Thymus (tissue), 11 donors: ENCODE data around the gene ERGIC1. TPM values are rescaled to one million over a fixed set of nuclear protein-coding genes. Genes with fewer than 3 reads are reported as not detected.

Experiments
- DNase-seq, 9 donors: peaks; one replicate each; pipeline ENCODE4 v3.0.0-alpha.2; 2013; ENCODE audit warnings: low spot score in 9 of 9, low read depth in 6 of 9, missing footprints in 1 of 9
- H3K27ac ChIP-seq, 2 donors: one replicate each; pipeline ENCODE4 v1.5.1; 2013; ENCODE audit warnings: control low read depth in 1 of 2, low read depth in 1 of 2, low read length in 1 of 2, mild to moderate bottlenecking in 1 of 2, moderate library complexity in 1 of 2
- H3K27me3 ChIP-seq, 2 donors: one replicate each; pipeline ENCODE4 v1.5.1; 2013; ENCODE audit warnings: low read length in 1 of 2; ENCODE audit not compliant: control insufficient read depth in 2 of 2, insufficient read depth in 1 of 2
- H3K36me3 ChIP-seq, 2 donors: one replicate each; pipeline ENCODE4 v1.5.1; 2013; ENCODE audit warnings: low read length in 1 of 2, mild to moderate bottlenecking in 1 of 2, moderate library complexity in 1 of 2; ENCODE audit not compliant: control insufficient read depth in 2 of 2, insufficient read depth in 2 of 2
- H3K4me1 ChIP-seq, 2 donors: one replicate each; pipeline ENCODE4 v1.5.1; 2013; ENCODE audit warnings: low read length in 2 of 2; ENCODE audit not compliant: control insufficient read depth in 2 of 2, insufficient read depth in 2 of 2
- H3K4me3 ChIP-seq, 2 donors: one replicate each; pipeline ENCODE4 v1.5.1; 2013; ENCODE audit warnings: low read length in 2 of 2, control low read depth in 1 of 2, mild to moderate bottlenecking in 1 of 2
- H3K9me3 ChIP-seq, 2 donors: one replicate each; pipeline ENCODE4 v1.5.1; 2013; ENCODE audit warnings: low read length in 1 of 2, mild to moderate bottlenecking in 1 of 2; ENCODE audit not compliant: control insufficient read depth in 2 of 2, insufficient read depth in 1 of 2
- WGBS: extraction: QIAGEN DNeasy Blood & Tissue Kit; methylation state at CpG from one replicate; pipeline ENCODE4 v1.1.7; 2013; 5-methylcytosine and 5-hydroxymethylcytosine counted together
- polyA plus RNA-seq: library from polyadenylated mRNA; stranded (reverse); fragments of 200-250 nt; gene quantifications from one replicate; pipeline ENCODE4 v1.2.3, GENCODE V29; 2013
- total RNA-seq: library from RNA; stranded (reverse); fragments of 120-200 nt; gene quantifications from one replicate; pipeline ENCODE4 v1.2.4, GENCODE V29; 2013
- donor health status: healthy.

The ERGIC1 gene
- total and polyA plus RNA-seq, 2 donors: 57.2 to 69.2 TPM

DNA sequence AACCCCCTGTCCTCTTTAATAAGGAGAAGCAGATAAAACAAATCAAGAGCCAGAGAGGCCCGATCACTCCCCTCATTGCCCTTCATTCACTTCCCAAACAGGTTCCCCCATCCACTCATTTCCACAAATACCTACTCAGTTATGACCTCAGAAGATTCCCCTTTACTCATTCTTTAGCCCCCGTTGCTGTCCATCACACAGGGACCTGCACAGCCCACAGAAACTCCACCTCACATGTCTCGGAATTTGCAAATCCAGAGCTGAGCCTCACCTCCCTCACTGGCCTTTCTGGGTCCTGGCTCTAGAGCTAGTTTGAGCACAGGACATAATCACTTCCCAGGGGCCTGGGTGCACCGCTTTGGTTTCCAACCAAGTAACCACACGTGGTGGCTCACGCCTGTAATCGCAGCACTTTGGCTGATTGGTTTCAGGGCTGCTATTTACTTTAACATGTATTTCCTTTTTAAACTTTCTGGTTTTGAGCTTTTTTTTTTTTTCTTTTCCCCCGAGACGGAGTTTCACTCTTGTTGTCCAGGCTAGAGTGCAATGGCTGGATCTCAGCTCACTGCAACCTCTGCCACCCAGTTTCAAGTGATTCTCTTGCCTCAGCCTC, 167.3 kb downstream of the ERGIC1 start:
- peaks cover 3 to 4% of the 10 kb centered on the region in 2 donors for H3K36me3 ChIP-seq
- no peak for DNase-seq
- H3K27me3 ChIP-seq: no peaks in the 10 kb centered on the region
- no peak overlapping the region for H3K27ac ChIP-seq
- WGBS: 83% methylated on average over 9 of the region's 9 CpGs
- H3K4me1 ChIP-seq: peaks cover 0 to 2% of the 10 kb centered on the region in 2 donors
- no peak overlapping the region for H3K4me3 ChIP-seq
- no peaks in the 10 kb centered on the region for H3K9me3 ChIP-seq

Other genes starting within 250 kb of the ERGIC1 start
- gene NEURL1B, start 193.0 kb upstream of the ERGIC1 start, total RNA-seq: 4.7 TPM
- 5.3 TPM for gene NEURL1B, start 193.0 kb upstream of the ERGIC1 start, polyA plus RNA-seq
- gene DUSP1, start 63.1 kb upstream of the ERGIC1 start, total RNA-seq: 54.1 TPM
- 272 TPM for gene DUSP1, start 63.1 kb upstream of the ERGIC1 start, polyA plus RNA-seq
- 57.6 TPM for gene RPL26L1, start 125.2 kb downstream of the ERGIC1 start, total RNA-seq
- gene RPL26L1, start 125.2 kb downstream of the ERGIC1 start, polyA plus RNA-seq: 62.4 TPM
- gene ATP6V0E1, start 149.5 kb downstream of the ERGIC1 start, total RNA-seq: 140 TPM
- 420 TPM for gene ATP6V0E1, start 149.5 kb downstream of the ERGIC1 start, polyA plus RNA-seq
- gene CREBRF, start 222.1 kb downstream of the ERGIC1 start, total RNA-seq: 16.7 TPM
- 12.8 TPM for gene CREBRF, start 222.1 kb downstream of the ERGIC1 start, polyA plus RNA-seq